Memory B cell (primary cell): ENCODE measurements around the gene MAP7D1.

Experiments used
- ATAC-seq: fragments of 150-1000 bp; cut with Tn5 transposase; 2 replicates; pipeline ENCODE4 v1.10.0; 2021; ENCODE audit warnings: low read depth, mild to moderate bottlenecking, moderate library complexity
- DNase-seq, 2 donors: peaks; one replicate each; pipeline ENCODE4 v3.0.0; 2022; ENCODE audit warnings: low spot score in 2 of 2
- H3K27ac Mint-ChIP-seq: one replicate; pipeline ENCODE4 v1.8.0; 2022; ENCODE audit warnings: mild to moderate bottlenecking, moderate library complexity, mixed read lengths
- H3K27me3 Mint-ChIP-seq: one replicate; pipeline ENCODE4 v1.8.0; 2022; ENCODE audit warnings: mixed read lengths
- H3K36me3 Mint-ChIP-seq: one replicate; pipeline ENCODE4 v1.8.0; 2022; ENCODE audit warnings: mild to moderate bottlenecking, mixed read lengths
- H3K4me1 Mint-ChIP-seq: one replicate; pipeline ENCODE4 v1.8.0; 2022; ENCODE audit warnings: mixed read lengths
- H3K4me3 Mint-ChIP-seq: one replicate; pipeline ENCODE4 v1.8.0; 2022; ENCODE audit warnings: mild to moderate bottlenecking, moderate library complexity, mixed read lengths
- H3K9me3 Mint-ChIP-seq: one replicate; pipeline ENCODE4 v1.8.0; 2022; ENCODE audit warnings: mixed read lengths

The MAP7D1 gene

GRCh38 chr1:36122062-36123030 lies 33.6 kb upstream of the MAP7D1 start:
- H3K27ac Mint-ChIP-seq, result no peak overlapping the region
- H3K4me1 Mint-ChIP-seq, result peaks cover 32% of the 10 kb centered on the region
- no peaks in the 10 kb centered on the region for H3K36me3 Mint-ChIP-seq
- H3K27me3 Mint-ChIP-seq, result peaks cover 23% of the 10 kb centered on the region
- H3K9me3 Mint-ChIP-seq, result no peaks in the 10 kb centered on the region
- ATAC-seq, result no peak
- DNase-seq, result no peak
- H3K4me3 Mint-ChIP-seq, result peak overlapping the region; percentile 59

- peak overlapping the region; percentile 6 for H3K27ac Mint-ChIP-seq
- no peaks in the 10 kb centered on the region for H3K9me3 Mint-ChIP-seq
- H3K4me1 Mint-ChIP-seq, result peaks cover 32% of the 10 kb centered on the region
- H3K27me3 Mint-ChIP-seq, result peaks cover 25% of the 10 kb centered on the region
- peak; percentile 32 to 49 for DNase-seq
- peak overlapping the region; percentile 59 for H3K4me3 Mint-ChIP-seq
- no peaks in the 10 kb centered on the region for H3K36me3 Mint-ChIP-seq
- ATAC-seq, result peak; percentile 94
Observed at GRCh38 chr1:36123356-36123755, 32.6 kb upstream of the MAP7D1 start.

- peak overlapping the region; percentile 58 for H3K27ac Mint-ChIP-seq
- ATAC-seq (no peak), DNase-seq (no peak)
Observed at GRCh38 chr1:36124404-36125128, 31.4 kb upstream of the MAP7D1 start.

GRCh38 chr1:36125129-36125991 lies 30.6 kb upstream of the MAP7D1 start, which contains the start of gene COL8A2:
Gene COL8A2 (minus strand): TSS chr1:36125222. CDS start chr1:36100242, 24,980 bp downstream.
- H3K36me3 Mint-ChIP-seq, result no peaks in the 10 kb centered on the region
- H3K4me1 Mint-ChIP-seq, result peaks cover 32% of the 10 kb centered on the region
- H3K9me3 Mint-ChIP-seq, result no peaks in the 10 kb centered on the region
- ATAC-seq (no peak), DNase-seq (no peak)
- peaks cover 25% of the 10 kb centered on the region for H3K27me3 Mint-ChIP-seq
- H3K4me3 Mint-ChIP-seq, result peak within 1 kb of the TSS; percentile 75
- H3K27ac Mint-ChIP-seq, result peak within 1 kb of the TSS; percentile 58

More at GRCh38 chr1:36124404-36125128, 31.4 kb upstream of the MAP7D1 start:
- peaks cover 25% of the 10 kb centered on the region for H3K27me3 Mint-ChIP-seq
- H3K9me3 Mint-ChIP-seq, result no peaks in the 10 kb centered on the region
- peaks cover 32% of the 10 kb centered on the region for H3K4me1 Mint-ChIP-seq
- H3K36me3 Mint-ChIP-seq, result no peaks in the 10 kb centered on the region
- peak overlapping the region; percentile 75 for H3K4me3 Mint-ChIP-seq

GRCh38 chr1:36126005-36126716 lies 29.8 kb upstream of the MAP7D1 start:
- H3K36me3 Mint-ChIP-seq, result no peaks in the 10 kb centered on the region
- DNase-seq, result no peak
- H3K27me3 Mint-ChIP-seq, result peaks cover 25% of the 10 kb centered on the region
- H3K4me3 Mint-ChIP-seq, result peak overlapping the region; percentile 14
- H3K27ac Mint-ChIP-seq, result no peak overlapping the region
- no peaks in the 10 kb centered on the region for H3K9me3 Mint-ChIP-seq
- ATAC-seq, result no peak
- peaks cover 32% of the 10 kb centered on the region for H3K4me1 Mint-ChIP-seq

- ATAC-seq (no peak), DNase-seq (no peak)
- Mint-ChIP-seq H3K36me3 (no peaks in the 10 kb centered on the region), H3K4me1 (peaks cover 32% of the 10 kb centered on the region), H3K4me3 (no peak overlapping the region), H3K9me3 (no peaks in the 10 kb centered on the region), H3K27me3 (peaks cover 25% of the 10 kb centered on the region), H3K27ac (no peak overlapping the region)
Observed at GRCh38 chr1:36126797-36127500, 29.0 kb upstream of the MAP7D1 start.

GRCh38 chr1:36128126-36128904 lies 27.6 kb upstream of the MAP7D1 start:
- DNase-seq, result no peak
- Mint-ChIP-seq H3K27ac (no peak overlapping the region), H3K4me3 (no peak overlapping the region), H3K27me3 (peaks cover 21% of the 10 kb centered on the region), H3K4me1 (peaks cover 22% of the 10 kb centered on the region), H3K36me3 (no peaks in the 10 kb centered on the region), H3K9me3 (no peaks in the 10 kb centered on the region)
- no peak for ATAC-seq

- H3K27me3 Mint-ChIP-seq, result peaks cover 19% of the 10 kb centered on the region
- H3K4me3 Mint-ChIP-seq, result no peak overlapping the region
- H3K4me1 Mint-ChIP-seq, result peaks cover 19% of the 10 kb centered on the region
- H3K36me3 Mint-ChIP-seq, result no peaks in the 10 kb centered on the region
- no peak for ATAC-seq
- no peak overlapping the region for H3K27ac Mint-ChIP-seq
- no peak for DNase-seq
- H3K9me3 Mint-ChIP-seq, result no peaks in the 10 kb centered on the region
Observed at GRCh38 chr1:36128905-36129206, 27.1 kb upstream of the MAP7D1 start.

GRCh38 chr1:36132029-36132428 lies 23.9 kb upstream of the MAP7D1 start:
- no peak for ATAC-seq
- Mint-ChIP-seq H3K36me3 (peaks cover 2% of the 10 kb centered on the region), H3K27me3 (peaks cover 2% of the 10 kb centered on the region), H3K27ac (no peak overlapping the region), H3K4me1 (no peaks in the 10 kb centered on the region), H3K4me3 (no peak overlapping the region), H3K9me3 (no peaks in the 10 kb centered on the region)
- DNase-seq, result no peak

GRCh38 chr1:36133484-36133883 lies 22.5 kb upstream of the MAP7D1 start:
- DNase-seq (no peak), ATAC-seq (no peak)
- H3K4me3 Mint-ChIP-seq, result no peak overlapping the region
- H3K9me3 Mint-ChIP-seq, result no peaks in the 10 kb centered on the region
- H3K27ac Mint-ChIP-seq, result no peak overlapping the region
- H3K4me1 Mint-ChIP-seq, result no peaks in the 10 kb centered on the region
- no peaks in the 10 kb centered on the region for H3K27me3 Mint-ChIP-seq
- peaks cover 9% of the 10 kb centered on the region for H3K36me3 Mint-ChIP-seq

- no peaks in the 10 kb centered on the region for H3K27me3 Mint-ChIP-seq
- ATAC-seq (no peak), DNase-seq (no peak)
- H3K4me3 Mint-ChIP-seq, result no peak overlapping the region
- H3K4me1 Mint-ChIP-seq, result no peaks in the 10 kb centered on the region
- no peak overlapping the region for H3K27ac Mint-ChIP-seq
- H3K9me3 Mint-ChIP-seq, result no peaks in the 10 kb centered on the region
- peaks cover 11% of the 10 kb centered on the region for H3K36me3 Mint-ChIP-seq
Observed at GRCh38 chr1:36134031-36134430, 21.9 kb upstream of the MAP7D1 start.
